ENCODE results near the gene LYPD4. TPM values are rescaled to one million over a fixed set of nuclear protein-coding genes. Genes with fewer than 3 reads are reported as not detected.

Gene LYPD4
- not detected for total RNA-seq

GRCh38 chr19:41844601-41845000 lies at the start of gene LYPD4:
Gene LYPD4 (minus strand): TSS chr19:41844683. CDS start chr19:41839285, 5,398 bp downstream.
- no peaks in the 10 kb centered on the region for H3K9me3 ChIP-seq
- no peak within 1 kb of the TSS for H3K4me3 ChIP-seq (replicated peaks in 1 of 3)
- H3K4me1 ChIP-seq = no peaks in the 10 kb centered on the region
- WGBS, 2 donors = 77 to 79% methylated on average over 24 to 30 of the region's 30 CpGs
- intact Hi-C loops (cut with DNase I) = no loop called here
- H3K36me3 ChIP-seq = no peaks in the 10 kb centered on the region
- no peaks in the 10 kb centered on the region for H3K27me3 ChIP-seq
- no peak for TF ChIP-seq POLR2A (IDR thresholded peaks at IDR 0.05)
- TF ChIP-seq CTCF (IDR thresholded peaks at IDR 0.05) = no peak
- no peak for DNase-seq
- no peak within 1 kb of the TSS for H3K27ac ChIP-seq

- DNase-seq = no peak
- WGBS, 2 donors = 86 to 87% methylated on average over 6 of the region's 6 CpGs
- Histone ChIP-seq H3K27ac (no peak overlapping the region), H3K4me3 (replicated peaks in 1 of 3) (no peak overlapping the region), H3K27me3 (no peaks in the 10 kb centered on the region), H3K4me1 (no peaks in the 10 kb centered on the region), H3K36me3 (peaks cover 39 to 43% of the 10 kb centered on the region in 2 donors), H3K9me3 (no peaks in the 10 kb centered on the region)
- intact Hi-C loops (cut with DNase I) = no loop called here
- TF ChIP-seq POLR2A (IDR thresholded peaks at IDR 0.05) (no peak), CTCF (IDR thresholded peaks at IDR 0.05) (no peak)
Observed at GRCh38 chr19:41893899-41894298, 49.4 kb upstream of the LYPD4 start.

DNA sequence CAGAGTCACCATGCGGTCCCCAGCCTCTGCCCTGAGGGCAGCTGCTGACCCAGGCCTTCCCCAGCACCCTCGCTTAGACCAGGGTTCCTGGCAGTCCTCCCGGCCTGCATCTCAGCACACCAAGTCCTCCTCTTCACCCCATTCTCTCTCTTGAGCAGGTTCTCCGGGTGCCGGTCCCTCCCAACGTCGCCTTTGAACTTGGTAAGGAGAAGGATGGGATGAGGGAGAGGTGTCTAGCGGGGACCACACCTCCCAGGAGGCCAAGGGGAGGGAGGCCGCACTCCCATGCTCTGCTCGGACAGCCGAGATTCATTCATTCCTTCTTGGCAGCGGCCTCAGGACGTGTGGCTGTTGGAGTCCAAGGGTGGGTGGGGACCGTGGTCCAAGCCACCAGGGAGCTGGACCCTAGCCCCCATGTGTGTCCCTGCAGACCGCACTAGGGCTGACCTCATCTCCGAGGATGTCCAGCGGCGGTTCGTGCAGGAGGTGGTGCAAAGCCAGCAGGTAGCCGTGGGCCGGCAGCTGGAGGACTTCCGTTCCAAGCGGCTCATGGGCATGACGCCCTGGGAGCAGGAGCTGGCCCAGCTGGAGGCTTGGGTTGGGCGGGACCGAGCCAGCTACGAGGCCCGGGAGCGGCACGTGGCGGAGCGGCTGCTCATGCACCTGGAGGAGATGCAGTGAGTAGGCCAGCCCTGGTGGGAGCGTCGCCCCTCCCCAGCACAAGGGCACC lies 47.9 kb upstream of the LYPD4 start:
- no peaks in the 10 kb centered on the region for H3K9me3 ChIP-seq
- H3K36me3 ChIP-seq = peaks cover 29 to 32% of the 10 kb centered on the region in 2 donors
- DNase-seq = no peak
- H3K4me1 ChIP-seq = peaks cover 0 to 3% of the 10 kb centered on the region in 2 donors
- TF ChIP-seq CTCF (IDR thresholded peaks at IDR 0.05) = no peak
- TF ChIP-seq POLR2A (IDR thresholded peaks at IDR 0.05) = no peak
- 90 to 93% methylated on average over 25 to 33 of the region's 34 CpGs for WGBS, 2 donors
- intact Hi-C loops (cut with DNase I) = no loop called here
- H3K27me3 ChIP-seq = no peaks in the 10 kb centered on the region
- no peak overlapping the region for H3K4me3 ChIP-seq (replicated peaks in 1 of 3)
- H3K27ac ChIP-seq = no peak overlapping the region

DNA sequence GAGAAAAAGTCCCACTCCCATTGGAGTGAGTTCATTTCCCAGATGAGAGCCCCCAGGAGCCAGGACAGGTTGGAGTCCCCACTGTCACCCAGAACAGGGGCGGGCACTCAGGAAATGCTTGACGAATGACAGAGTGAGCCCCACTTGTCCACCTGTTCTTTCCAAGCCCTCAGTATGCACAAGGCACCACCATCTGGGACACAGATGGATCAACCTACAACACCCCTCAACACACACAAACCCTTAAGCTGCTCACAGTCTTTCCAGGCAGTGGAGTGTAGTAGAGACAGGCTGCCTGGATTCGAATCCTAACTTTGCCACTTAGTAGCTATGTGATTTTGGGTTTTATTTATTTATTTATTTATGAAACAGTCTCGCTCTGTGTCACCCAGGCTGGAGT lies 46.5 kb upstream of the LYPD4 start:
- Histone ChIP-seq H3K4me3 (replicated peaks in 1 of 3) (no peak overlapping the region), H3K36me3 (peaks cover 24 to 27% of the 10 kb centered on the region in 2 donors), H3K9me3 (no peaks in the 10 kb centered on the region), H3K27ac (no peak overlapping the region), H3K27me3 (no peaks in the 10 kb centered on the region), H3K4me1 (peaks cover 0 to 4% of the 10 kb centered on the region in 2 donors)
- whole genome bisulfite sequencing, 2 donors = 97 to 99% methylated on average over 4 of the region's 4 CpGs
- TF ChIP-seq CTCF (IDR thresholded peaks at IDR 0.05) (no peak), POLR2A (IDR thresholded peaks at IDR 0.05) (no peak)
- DNase-seq = no peak
- intact Hi-C loops (cut with DNase I) = no loop called here

DNA sequence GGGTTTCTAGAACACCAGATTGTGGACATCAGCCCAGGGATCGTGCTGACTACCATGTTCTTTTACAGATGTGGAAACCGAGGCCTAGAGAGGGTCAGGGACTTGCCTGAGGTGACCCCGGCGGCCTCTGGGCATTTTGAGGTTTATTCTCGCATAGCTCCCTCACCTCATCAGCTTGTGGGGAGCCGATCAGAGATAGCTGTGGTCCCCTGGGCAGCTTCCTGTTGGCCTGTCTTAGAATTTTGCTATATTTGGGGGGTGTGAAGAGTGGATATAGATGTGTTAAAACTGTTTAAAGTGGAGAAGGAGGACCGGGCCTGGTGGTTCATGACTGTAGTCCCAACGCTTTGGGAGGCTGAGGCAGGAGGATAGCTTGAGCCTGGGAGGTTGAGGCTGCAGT lies 45.4 kb upstream of the LYPD4 start:
- WGBS, 2 donors = 87 to 93% methylated on average over 8 of the region's 8 CpGs
- no peak for DNase-seq
- Histone ChIP-seq H3K36me3 (peaks cover 16 to 19% of the 10 kb centered on the region in 2 donors), H3K27ac (no peak overlapping the region), H3K4me1 (peaks cover 9 to 14% of the 10 kb centered on the region in 2 donors), H3K9me3 (no peaks in the 10 kb centered on the region), H3K4me3 (replicated peaks in 1 of 3) (no peak overlapping the region), H3K27me3 (no peaks in the 10 kb centered on the region)
- TF ChIP-seq CTCF (IDR thresholded peaks at IDR 0.05) = no peak
- TF ChIP-seq POLR2A (IDR thresholded peaks at IDR 0.05) = no peak
- intact Hi-C loops (cut with DNase I) = no loop called here

Data from thyroid gland (tissue), 4 donors.